ENCODE data around the gene GRIN2A. TPM values are rescaled to one million over a fixed set of nuclear protein-coding genes. Genes with fewer than 3 reads are reported as not detected.

The GRIN2A gene
- total RNA-seq, 2 donors from 2014 or later, result 0.26 to 21.4 TPM

GRCh38 chr16:10172848-10173655 is 9.2 kb downstream of the GRIN2A start:
- no peak overlapping the region for H3K27ac ChIP-seq
- H3K4me3 ChIP-seq, result no peak overlapping the region
- H3K9me3 ChIP-seq, result no peaks in the 10 kb centered on the region
- DNase-seq (no peak), ATAC-seq (no peak)
- H3K4me1 ChIP-seq, result no peaks in the 10 kb centered on the region
- H3K36me3 ChIP-seq (replicated peaks in 1 of 2; ENCODE audit: insufficient read depth in 1 of 2, low read depth in 2 of 2), result no peaks in the 10 kb centered on the region
- TF ChIP-seq POLR2A (IDR thresholded peaks at IDR 0.05) (no peak), CTCF (IDR thresholded peaks at IDR 0.05) (no peak)
- no peaks in the 10 kb centered on the region for H3K27me3 ChIP-seq
- intact Hi-C loops (cut with DNase I), result no loop called here
- WGBS, 2 donors, result 80 to 82% methylated on average over 16 of the region's 16 CpGs

GRCh38 chr16:10171221-10171620 is 11.0 kb downstream of the GRIN2A start:
- no peak for TF ChIP-seq CTCF (IDR thresholded peaks at IDR 0.05)
- TF ChIP-seq POLR2A (IDR thresholded peaks at IDR 0.05), result no peak
- no peaks in the 10 kb centered on the region for H3K36me3 ChIP-seq (replicated peaks in 1 of 2; ENCODE audit: insufficient read depth in 1 of 2, low read depth in 2 of 2)
- H3K9me3 ChIP-seq, result no peaks in the 10 kb centered on the region
- no peaks in the 10 kb centered on the region for H3K4me1 ChIP-seq
- intact Hi-C loops (cut with DNase I), result no loop called here
- no peak overlapping the region for H3K27ac ChIP-seq
- H3K4me3 ChIP-seq, result no peak overlapping the region
- ATAC-seq (no peak), DNase-seq (no peak)
- WGBS, 2 donors, result 15 to 31% methylated on average over 4 of the region's 4 CpGs
- no peaks in the 10 kb centered on the region for H3K27me3 ChIP-seq

DNA sequence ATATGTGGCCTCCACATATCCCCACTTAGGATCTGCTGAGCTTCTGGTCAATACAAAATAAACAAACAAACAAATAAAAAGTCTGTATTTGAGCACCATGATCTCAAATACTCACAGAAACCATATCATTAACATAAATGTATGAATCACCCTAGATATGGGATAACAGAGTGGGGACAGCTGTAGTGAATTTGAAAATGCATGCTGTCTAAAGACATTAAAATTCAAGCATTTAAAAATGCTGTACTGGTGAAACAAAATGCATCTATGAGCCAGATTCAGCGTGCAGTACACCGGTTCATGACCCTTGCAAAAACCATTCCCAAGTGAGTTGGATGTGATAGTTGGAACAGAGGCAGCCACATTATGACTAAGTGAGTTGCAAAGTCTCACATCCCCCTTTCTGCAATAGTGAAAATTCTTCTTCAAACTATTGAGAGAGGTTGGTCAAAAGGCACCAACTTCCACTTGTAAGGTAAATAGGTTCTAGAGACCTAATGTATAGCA is 12.3 kb downstream of the GRIN2A start:
- no peak for TF ChIP-seq CTCF (IDR thresholded peaks at IDR 0.05)
- TF ChIP-seq POLR2A (IDR thresholded peaks at IDR 0.05), result no peak
- 94 to 100% methylated on average over 2 of the region's 2 CpGs for WGBS, 2 donors
- Histone ChIP-seq H3K9me3 (no peaks in the 10 kb centered on the region), H3K36me3 (replicated peaks in 1 of 2; ENCODE audit: insufficient read depth in 1 of 2, low read depth in 2 of 2) (no peaks in the 10 kb centered on the region), H3K27ac (no peak overlapping the region), H3K4me1 (no peaks in the 10 kb centered on the region), H3K27me3 (no peaks in the 10 kb centered on the region), H3K4me3 (no peak overlapping the region)
- DNase-seq (no peak), ATAC-seq (no peak)
- intact Hi-C loops (cut with DNase I), result no loop called here

- ATAC-seq (no peak), DNase-seq (no peak)
- WGBS, 2 donors, result 80 to 85% methylated on average over 3 of the region's 3 CpGs
- Histone ChIP-seq H3K27me3 (no peaks in the 10 kb centered on the region), H3K4me1 (no peaks in the 10 kb centered on the region), H3K36me3 (replicated peaks in 1 of 2; ENCODE audit: insufficient read depth in 1 of 2, low read depth in 2 of 2) (no peaks in the 10 kb centered on the region), H3K4me3 (no peak overlapping the region), H3K9me3 (no peaks in the 10 kb centered on the region), H3K27ac (no peak overlapping the region)
- TF ChIP-seq POLR2A (IDR thresholded peaks at IDR 0.05) (no peak), CTCF (IDR thresholded peaks at IDR 0.05) (no peak)
- intact Hi-C loops (cut with DNase I), result no loop called here
Observed at GRCh38 chr16:10169031-10169430, 13.2 kb downstream of the GRIN2A start.

GRCh38 chr16:10168258-10168657 is 14.0 kb downstream of the GRIN2A start:
- H3K27me3 ChIP-seq, result no peaks in the 10 kb centered on the region
- intact Hi-C loops (cut with DNase I), result no loop called here
- no peak overlapping the region for H3K27ac ChIP-seq
- no peak overlapping the region for H3K4me3 ChIP-seq
- TF ChIP-seq CTCF (IDR thresholded peaks at IDR 0.05) (no peak), POLR2A (IDR thresholded peaks at IDR 0.05) (no peak)
- no peak for DNase-seq
- no peaks in the 10 kb centered on the region for H3K9me3 ChIP-seq
- no peak for ATAC-seq
- WGBS, 2 donors, result 50 to 53% methylated on average over 1 of the region's 1 CpG
- no peaks in the 10 kb centered on the region for H3K4me1 ChIP-seq
- H3K36me3 ChIP-seq (replicated peaks in 1 of 2; ENCODE audit: insufficient read depth in 1 of 2, low read depth in 2 of 2), result no peaks in the 10 kb centered on the region

Measured in body of pancreas (tissue), 4 donors.